HEK293 (cell line): Measurements from ENCODE around the gene DCBLD2.
A peak's percentile ranks its signal among the peaks of the same experiment; 100 is the strongest.
"Not testable (repeated sequence)": the region's sequence is repeated elsewhere in the genome, so short reads cannot be mapped to it uniquely, and the experiment has no call there.

ENCODE experiments used
- CTCF ChIA-PET: fragments of 350-600 bp; formaldehyde crosslinking; extraction: SDS; loops from one replicate; lab custom pipeline; 2021; ENCODE audit warnings: antibody characterized with exemption; lab: Yijun Ruan, JAX
- POLR2A ChIA-PET: fragments of 300-600 bp; formaldehyde crosslinking; extraction: SDS; loops from one replicate; lab custom pipeline; 2020; ENCODE audit warnings: antibody characterized with exemption, inconsistent platforms; lab: Yijun Ruan, JAX
- H3K27ac ChIP-seq: fragments of 200-500 bp; sonication (Bioruptor generic); 2 replicates; pipeline ENCODE4 v1.5.1; 2014; ENCODE audit warnings: low read depth, low read length, control low read depth, inconsistent platforms; ENCODE audit errors: extremely low read depth
- H3K36me3 ChIP-seq, 2 experiments: fragments of 200-500 bp in 1 of 2; sonication (Bioruptor generic) in 1 of 2; 1 replicate in 1 of 2; 2 replicates in 1 of 2; pipeline ENCODE4 v1.5.1; 2014 to 2017; ENCODE audit warnings: inconsistent platforms in 2 of 2, low read length in 2 of 2; ENCODE audit not compliant: control insufficient read depth in 2 of 2, insufficient read depth in 1 of 2
- H3K4me1 ChIP-seq: fragments of 200-500 bp; sonication (Bioruptor generic); 2 replicates; pipeline ENCODE4 v1.5.1; 2014; ENCODE audit warnings: mild to moderate bottlenecking, low read length, inconsistent platforms; ENCODE audit not compliant: control insufficient read depth, insufficient read depth
- H3K4me3 ChIP-seq: 2 replicates; pipeline ENCODE4 v1.5.1; 2011; ENCODE audit warnings: low read depth, mild to moderate bottlenecking, control low read depth, low read length, moderate library complexity
- H3K9me3 ChIP-seq: fragments of 200-500 bp; sonication (Bioruptor generic); 2 replicates; pipeline ENCODE4 v1.5.1; 2014; ENCODE audit warnings: low read depth, low read length, inconsistent platforms; ENCODE audit not compliant: control insufficient read depth, insufficient read depth
- CTCF ChIP-seq: fragments of 450-650 bp; formaldehyde crosslinking; IDR thresholded peaks from 2 replicates; pipeline ENCODE4 v1.5.1; 2016; ENCODE audit warnings: missing biosample characterization, missing genetic modification characterization
- ELK4 ChIP-seq: IDR thresholded peaks from 2 replicates; pipeline ENCODE4 v1.6.1; 2011; ENCODE audit warnings: mild to moderate bottlenecking, low read depth, low read length, borderline replicate concordance
- HOXC10 ChIP-seq: sonication (generic); formaldehyde crosslinking; IDR thresholded peaks from 2 replicates; pipeline ENCODE4 v1.8.1; 2023; ENCODE audit warnings: mild to moderate bottlenecking, missing genetic modification reagents
- KLF17 ChIP-seq: fragments of 450-650 bp; formaldehyde crosslinking; IDR thresholded peaks from 2 replicates; pipeline ENCODE4 v1.5.1; 2016; ENCODE audit warnings: missing biosample characterization, missing genetic modification characterization
- KLF7 ChIP-seq: fragments of 450-650 bp; formaldehyde crosslinking; IDR thresholded peaks from 2 replicates; pipeline ENCODE4 v1.5.1; 2016; ENCODE audit warnings: missing biosample characterization, missing genetic modification characterization, borderline replicate concordance
- REST ChIP-seq: fragments of 450-650 bp; formaldehyde crosslinking; IDR thresholded peaks from 2 replicates; pipeline ENCODE4 v1.5.1; 2016; ENCODE audit warnings: missing biosample characterization, missing genetic modification characterization
- TCF7L2 ChIP-seq: IDR thresholded peaks from 2 replicates; pipeline ENCODE4 v1.6.1; 2011; ENCODE audit warnings: low read depth, mild to moderate bottlenecking, inconsistent platforms, low read length, moderate library complexity, borderline replicate concordance
- ZNF132 ChIP-seq: fragments of 450-650 bp; formaldehyde crosslinking; IDR thresholded peaks from 2 replicates; pipeline ENCODE4 v1.5.1; 2017; ENCODE audit warnings: missing biosample characterization, missing genetic modification characterization, borderline replicate concordance
- ZNF133 ChIP-seq: fragments of 450-650 bp; formaldehyde crosslinking; IDR thresholded peaks from 2 replicates; pipeline ENCODE4 v1.5.1; 2016; ENCODE audit warnings: missing biosample characterization, missing genetic modification characterization
- ZNF146 ChIP-seq: fragments of 450-650 bp; formaldehyde crosslinking; IDR thresholded peaks from 2 replicates; pipeline ENCODE4 v1.5.1; 2016; ENCODE audit warnings: missing biosample characterization, missing genetic modification characterization
- ZNF157 ChIP-seq: fragments of 450-650 bp; formaldehyde crosslinking; IDR thresholded peaks from 2 replicates; pipeline ENCODE4 v1.5.1; 2016; ENCODE audit warnings: missing biosample characterization, missing genetic modification characterization
- ZNF239 ChIP-seq: fragments of 450-650 bp; formaldehyde crosslinking; IDR thresholded peaks from 2 replicates; pipeline ENCODE4 v1.5.1; 2016; ENCODE audit warnings: missing biosample characterization, missing genetic modification characterization
- ZNF26 ChIP-seq: fragments of 450-650 bp; formaldehyde crosslinking; IDR thresholded peaks from 2 replicates; pipeline ENCODE4 v1.5.1; 2016; ENCODE audit warnings: missing biosample characterization, missing genetic modification characterization
- ZNF501 ChIP-seq: fragments of 450-650 bp; formaldehyde crosslinking; IDR thresholded peaks from 2 replicates; pipeline ENCODE4 v1.5.1; 2016; ENCODE audit warnings: missing biosample characterization, missing genetic modification characterization
- ZNF529 ChIP-seq: fragments of 450-650 bp; formaldehyde crosslinking; IDR thresholded peaks from 2 replicates; pipeline ENCODE4 v1.5.1; 2017; ENCODE audit warnings: missing genetic modification characterization, missing biosample characterization; ENCODE audit not compliant: insufficient replicate concordance
- ZNF544 ChIP-seq: fragments of 450-650 bp; formaldehyde crosslinking; IDR thresholded peaks from 2 replicates; pipeline ENCODE4 v1.5.0; 2017; ENCODE audit warnings: missing biosample characterization, missing genetic modification characterization
- ZNF600 ChIP-seq: fragments of 450-650 bp; formaldehyde crosslinking; IDR thresholded peaks from 2 replicates; pipeline ENCODE4 v1.5.1; 2016; ENCODE audit warnings: missing biosample characterization, missing genetic modification characterization
- ZNF623 ChIP-seq: fragments of 450-650 bp; formaldehyde crosslinking; IDR thresholded peaks from 2 replicates; pipeline ENCODE4 v1.5.1; 2016; ENCODE audit warnings: missing biosample characterization, missing genetic modification characterization
- ZNF704 ChIP-seq: fragments of 450-650 bp; formaldehyde crosslinking; IDR thresholded peaks from 2 replicates; pipeline ENCODE4 v1.5.1; 2016; ENCODE audit warnings: missing biosample characterization, missing genetic modification characterization
- ZNF776 ChIP-seq: fragments of 450-650 bp; formaldehyde crosslinking; IDR thresholded peaks from 2 replicates; pipeline ENCODE4 v1.5.0; 2017; ENCODE audit warnings: missing biosample characterization, missing genetic modification characterization, borderline replicate concordance
- ZNF785 ChIP-seq: fragments of 450-650 bp; formaldehyde crosslinking; IDR thresholded peaks from 2 replicates; pipeline ENCODE4 v1.5.1; 2016; ENCODE audit warnings: missing biosample characterization, missing genetic modification characterization

Gene DCBLD2

GRCh38 chr3:98884675-98885371 lies 16.7 kb downstream of the DCBLD2 start (continued):
- TF ChIP-seq ZNF704 (tag by site-specific recombination) (no peak), REST (tag by site-specific recombination) (no peak), KLF17 (tag by site-specific recombination) (no peak), ZNF157 (tag by site-specific recombination) (no peak), ZNF623 (tag by site-specific recombination) (no peak), HOXC10 (no peak), ZNF26 (no peak), ZNF600 (tag by site-specific recombination) (0 out of 2 replicates have a peak, but pooled peaks have one; percentile 24), TCF7L2 (no peak), ZNF132 (no peak), ZNF776 (no peak)

- H3K4me3 ChIP-seq, CTCF ChIA-PET, H3K9me3 ChIP-seq, POLR2A ChIA-PET, H3K4me1 ChIP-seq, H3K27ac ChIP-seq: not testable (repeated sequence)
- peak; percentile 73; the same call in 1 of the 2 replicates for TF ChIP-seq ZNF146
- TF ChIP-seq, all 188 proteins: peak for 1; not testable (repeated sequence) for 187
- H3K36me3 ChIP-seq, result peaks cover 5 to 15% of the 10 kb centered on the region in 2 experiments; a peak in 2 of 3 replicates
These were observed 18.7 kb downstream of the DCBLD2 start for GRCh38 chr3:98882614-98883333.

- peaks cover 5 to 21% of the 10 kb centered on the region in 2 experiments; a peak in 2 of 3 replicates for H3K36me3 ChIP-seq
- CTCF ChIA-PET, result interaction anchor here (0.6 kb wide), 2 partner anchors 16 to 146 kb away, joined by 3 read pairs; no protein-coding TSS in a partner anchor
- no peak overlapping the region for H3K4me3 ChIP-seq
- no peaks in the 10 kb centered on the region for H3K9me3 ChIP-seq
- no peaks in the 10 kb centered on the region for H3K4me1 ChIP-seq
- POLR2A ChIA-PET, result no interaction called here
- H3K27ac ChIP-seq, result no peak overlapping the region
- TF ChIP-seq ZNF501 (tag by site-specific recombination) (no peak), ZNF239 (tag by site-specific recombination) (no peak), ZNF133 (no peak), ZNF544 (no peak), ZNF529 (tag by site-specific recombination) (no peak), KLF7 (no peak), CTCF (tag by site-specific recombination) (no peak), ZNF785 (tag by site-specific recombination) (no peak), ELK4 (no peak)
These were observed 24.4 kb downstream of the DCBLD2 start for GRCh38 chr3:98877132-98877531.
